Measurements from ENCODE around the gene ZNF385B. TPM values are rescaled to one million over a fixed set of nuclear protein-coding genes. Genes with fewer than 3 reads are reported as not detected.

ZNF385B gene
- polyA plus RNA-seq, 1 donor from 2014 or later, result 0.31 TPM

DNA sequence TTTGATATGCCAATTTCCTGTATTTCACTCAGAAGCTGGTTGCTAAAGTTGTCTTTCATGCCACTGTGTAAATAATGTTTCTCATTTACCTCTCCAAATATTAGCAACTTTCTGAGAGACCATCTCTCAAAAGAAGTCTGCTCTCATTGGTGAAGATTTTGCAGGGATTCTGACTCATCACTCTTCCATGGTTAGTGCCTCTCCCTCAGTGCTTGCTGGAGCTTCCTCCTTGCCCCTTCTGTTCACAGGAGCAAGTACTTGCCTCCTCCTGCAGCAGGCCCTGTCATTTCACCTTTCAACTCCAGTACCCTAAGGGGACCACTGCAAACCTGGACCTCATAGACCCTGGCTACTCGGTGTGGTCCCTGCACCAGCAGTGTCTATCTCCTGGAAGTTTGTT is 168.8 kb downstream of the ZNF385B start:
- Histone ChIP-seq H3K4me2 (ENCODE audit: low read length) (no peak overlapping the region), H3K9me2 (ENCODE audit: insufficient read depth, low read length) (no peaks in the 10 kb centered on the region), H3K79me2 (replicated peaks; ENCODE audit: insufficient read depth, low read length) (no peaks in the 10 kb centered on the region), H3K36me3 (ENCODE audit: insufficient read depth, low read length) (no peaks in the 10 kb centered on the region), H3K4me3 (ENCODE audit: low read length) (no peak overlapping the region), H3K9me3 (ENCODE audit: low read length) (peaks cover 5% of the 10 kb centered on the region), H3K27me3 (ENCODE audit: insufficient read depth, low read depth, low read length) (no peaks in the 10 kb centered on the region), H4K20me1 (ENCODE audit: insufficient read depth) (no peaks in the 10 kb centered on the region), H3F3A (ENCODE audit: insufficient read depth, low read length, poor library complexity, severe bottlenecking) (no peaks in the 10 kb centered on the region), H3K9ac (ENCODE audit: low read length) (no peak overlapping the region), H3K27ac (ENCODE audit: low read length) (no peak overlapping the region), H2AFZ (ENCODE audit: low read depth, low read length) (no peak overlapping the region)
- TF ChIP-seq RAD21 (conservative IDR thresholded peaks at IDR 0.05) (no peak), POLR2AphosphoS5 (IDR thresholded peaks at IDR 0.05) (no peak), EP300 (conservative IDR thresholded peaks at IDR 0.05; ENCODE audit: poor library complexity, severe bottlenecking) (no peak)
- TF ChIP-seq, protein P1, sequence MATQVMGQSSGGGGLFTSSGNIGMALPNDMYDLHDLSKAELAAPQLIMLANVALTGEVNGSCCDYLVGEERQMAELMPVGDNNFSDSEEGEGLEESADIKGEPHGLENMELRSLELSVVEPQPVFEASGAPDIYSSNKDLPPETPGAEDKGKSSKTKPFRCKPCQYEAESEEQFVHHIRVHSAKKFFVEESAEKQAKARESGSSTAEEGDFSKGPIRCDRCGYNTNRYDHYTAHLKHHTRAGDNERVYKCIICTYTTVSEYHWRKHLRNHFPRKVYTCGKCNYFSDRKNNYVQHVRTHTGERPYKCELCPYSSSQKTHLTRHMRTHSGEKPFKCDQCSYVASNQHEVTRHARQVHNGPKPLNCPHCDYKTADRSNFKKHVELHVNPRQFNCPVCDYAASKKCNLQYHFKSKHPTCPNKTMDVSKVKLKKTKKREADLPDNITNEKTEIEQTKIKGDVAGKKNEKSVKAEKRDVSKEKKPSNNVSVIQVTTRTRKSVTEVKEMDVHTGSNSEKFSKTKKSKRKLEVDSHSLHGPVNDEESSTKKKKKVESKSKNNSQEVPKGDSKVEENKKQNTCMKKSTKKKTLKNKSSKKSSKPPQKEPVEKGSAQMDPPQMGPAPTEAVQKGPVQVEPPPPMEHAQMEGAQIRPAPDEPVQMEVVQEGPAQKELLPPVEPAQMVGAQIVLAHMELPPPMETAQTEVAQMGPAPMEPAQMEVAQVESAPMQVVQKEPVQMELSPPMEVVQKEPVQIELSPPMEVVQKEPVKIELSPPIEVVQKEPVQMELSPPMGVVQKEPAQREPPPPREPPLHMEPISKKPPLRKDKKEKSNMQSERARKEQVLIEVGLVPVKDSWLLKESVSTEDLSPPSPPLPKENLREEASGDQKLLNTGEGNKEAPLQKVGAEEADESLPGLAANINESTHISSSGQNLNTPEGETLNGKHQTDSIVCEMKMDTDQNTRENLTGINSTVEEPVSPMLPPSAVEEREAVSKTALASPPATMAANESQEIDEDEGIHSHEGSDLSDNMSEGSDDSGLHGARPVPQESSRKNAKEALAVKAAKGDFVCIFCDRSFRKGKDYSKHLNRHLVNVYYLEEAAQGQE (IDR thresholded peaks at IDR 0.05; ENCODE audit: borderline replicate concordance), result no peak

DNA sequence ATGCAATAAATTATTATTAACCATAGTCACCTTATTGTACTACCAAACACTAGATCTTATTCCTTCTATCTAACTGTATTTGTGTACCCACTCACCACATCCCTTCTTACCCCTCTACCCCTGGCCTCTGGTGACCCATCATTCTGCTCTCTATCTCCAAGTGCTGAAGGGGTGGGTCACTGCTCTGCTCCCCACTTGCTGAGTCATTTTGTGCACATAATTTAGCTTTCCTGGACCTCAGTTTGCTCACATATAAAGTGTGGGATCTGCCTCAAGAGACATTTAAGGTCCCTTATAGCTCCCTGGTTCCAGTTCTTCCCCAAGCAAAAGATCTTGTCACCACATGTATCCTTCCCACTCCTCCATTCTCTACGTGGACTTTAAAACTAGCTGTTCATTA is 169.4 kb downstream of the ZNF385B start:
- no peak overlapping the region for H2AFZ ChIP-seq (ENCODE audit: low read depth, low read length)

More for the DNA sequence above, 169.4 kb downstream of the ZNF385B start:
- Histone ChIP-seq H3K9ac (ENCODE audit: low read length) (no peak overlapping the region), H3K27ac (ENCODE audit: low read length) (no peak overlapping the region), H3K79me2 (replicated peaks; ENCODE audit: insufficient read depth, low read length) (no peaks in the 10 kb centered on the region), H3F3A (ENCODE audit: insufficient read depth, low read length, poor library complexity, severe bottlenecking) (no peaks in the 10 kb centered on the region), H3K27me3 (ENCODE audit: insufficient read depth, low read depth, low read length) (no peaks in the 10 kb centered on the region), H3K9me3 (ENCODE audit: low read length) (peaks cover 5% of the 10 kb centered on the region), H3K4me2 (ENCODE audit: low read length) (no peak overlapping the region), H3K9me2 (ENCODE audit: insufficient read depth, low read length) (no peaks in the 10 kb centered on the region), H4K20me1 (ENCODE audit: insufficient read depth) (no peaks in the 10 kb centered on the region), H3K36me3 (ENCODE audit: insufficient read depth, low read length) (no peaks in the 10 kb centered on the region), H3K4me3 (ENCODE audit: low read length) (no peak overlapping the region)
- TF ChIP-seq, protein P1 (IDR thresholded peaks at IDR 0.05; ENCODE audit: borderline replicate concordance), result no peak
- TF ChIP-seq EP300 (conservative IDR thresholded peaks at IDR 0.05; ENCODE audit: poor library complexity, severe bottlenecking) (no peak), EZH2 (IDR thresholded peaks at IDR 0.05; ENCODE audit: borderline replicate concordance, insufficient read depth, low read length, poor library complexity, severe bottlenecking) (no peak), MXI1 (conservative IDR thresholded peaks at IDR 0.05; ENCODE audit: poor library complexity, severe bottlenecking) (no peak)
- TF ChIP-seq, protein P2, sequence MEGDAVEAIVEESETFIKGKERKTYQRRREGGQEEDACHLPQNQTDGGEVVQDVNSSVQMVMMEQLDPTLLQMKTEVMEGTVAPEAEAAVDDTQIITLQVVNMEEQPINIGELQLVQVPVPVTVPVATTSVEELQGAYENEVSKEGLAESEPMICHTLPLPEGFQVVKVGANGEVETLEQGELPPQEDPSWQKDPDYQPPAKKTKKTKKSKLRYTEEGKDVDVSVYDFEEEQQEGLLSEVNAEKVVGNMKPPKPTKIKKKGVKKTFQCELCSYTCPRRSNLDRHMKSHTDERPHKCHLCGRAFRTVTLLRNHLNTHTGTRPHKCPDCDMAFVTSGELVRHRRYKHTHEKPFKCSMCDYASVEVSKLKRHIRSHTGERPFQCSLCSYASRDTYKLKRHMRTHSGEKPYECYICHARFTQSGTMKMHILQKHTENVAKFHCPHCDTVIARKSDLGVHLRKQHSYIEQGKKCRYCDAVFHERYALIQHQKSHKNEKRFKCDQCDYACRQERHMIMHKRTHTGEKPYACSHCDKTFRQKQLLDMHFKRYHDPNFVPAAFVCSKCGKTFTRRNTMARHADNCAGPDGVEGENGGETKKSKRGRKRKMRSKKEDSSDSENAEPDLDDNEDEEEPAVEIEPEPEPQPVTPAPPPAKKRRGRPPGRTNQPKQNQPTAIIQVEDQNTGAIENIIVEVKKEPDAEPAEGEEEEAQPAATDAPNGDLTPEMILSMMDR (IDR thresholded peaks at IDR 0.05; ENCODE audit: poor library complexity, severe bottlenecking), result no peak

Measured in neural cell (in vitro differentiated cells).